SU-DHL-6 (cell line): ENCODE data around the gene ZNF483.

ENCODE experiments used
- EZH2phosphoT487 ChIP-seq: fragments of 200-600 bp; sonication (generic), shearing (Covaris generic); conservative IDR thresholded peaks from 2 replicates; pipeline ENCODE4 v1.6.1; 2018; ENCODE audit warnings: mild to moderate bottlenecking, antibody characterized with exemption, low read length, moderate library complexity, mixed read lengths
- TF ChIP-seq, protein P1 (sequence below): fragments of 200-600 bp; sonication (generic); IDR thresholded peaks from one replicate; pipeline ENCODE4 v1.5.1; 2017; ENCODE audit warnings: antibody characterized with exemption, mild to moderate bottlenecking, low read length, moderate library complexity; ENCODE audit not compliant: insufficient read depth, poor library complexity, severe bottlenecking

DNA sequence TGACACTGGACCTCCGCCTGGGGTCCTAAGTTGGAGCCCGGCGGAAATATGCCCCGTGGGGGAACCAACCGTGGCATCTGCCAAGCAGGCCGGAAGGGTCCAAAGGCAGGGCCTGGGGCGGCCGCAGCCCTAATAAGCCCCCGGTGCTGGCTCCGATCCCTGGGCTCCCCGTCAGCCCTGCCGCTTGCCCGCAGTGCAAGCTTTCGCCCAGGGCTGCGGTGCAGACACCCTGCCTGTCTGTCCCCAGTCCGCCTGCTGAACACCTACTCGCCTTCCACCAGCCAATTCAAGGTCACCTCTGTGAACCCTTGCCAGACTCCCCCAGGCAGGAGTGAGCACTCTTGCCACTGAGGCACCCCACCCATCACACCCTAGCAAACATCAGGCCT is 75.0 kb downstream of the ZNF483 start:
- TF ChIP-seq, protein P1, sequence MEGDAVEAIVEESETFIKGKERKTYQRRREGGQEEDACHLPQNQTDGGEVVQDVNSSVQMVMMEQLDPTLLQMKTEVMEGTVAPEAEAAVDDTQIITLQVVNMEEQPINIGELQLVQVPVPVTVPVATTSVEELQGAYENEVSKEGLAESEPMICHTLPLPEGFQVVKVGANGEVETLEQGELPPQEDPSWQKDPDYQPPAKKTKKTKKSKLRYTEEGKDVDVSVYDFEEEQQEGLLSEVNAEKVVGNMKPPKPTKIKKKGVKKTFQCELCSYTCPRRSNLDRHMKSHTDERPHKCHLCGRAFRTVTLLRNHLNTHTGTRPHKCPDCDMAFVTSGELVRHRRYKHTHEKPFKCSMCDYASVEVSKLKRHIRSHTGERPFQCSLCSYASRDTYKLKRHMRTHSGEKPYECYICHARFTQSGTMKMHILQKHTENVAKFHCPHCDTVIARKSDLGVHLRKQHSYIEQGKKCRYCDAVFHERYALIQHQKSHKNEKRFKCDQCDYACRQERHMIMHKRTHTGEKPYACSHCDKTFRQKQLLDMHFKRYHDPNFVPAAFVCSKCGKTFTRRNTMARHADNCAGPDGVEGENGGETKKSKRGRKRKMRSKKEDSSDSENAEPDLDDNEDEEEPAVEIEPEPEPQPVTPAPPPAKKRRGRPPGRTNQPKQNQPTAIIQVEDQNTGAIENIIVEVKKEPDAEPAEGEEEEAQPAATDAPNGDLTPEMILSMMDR = no peak
- TF ChIP-seq EZH2phosphoT487 = no peak
